ENCODE data around the gene MCCC1.

MCCC1 gene

DNA sequence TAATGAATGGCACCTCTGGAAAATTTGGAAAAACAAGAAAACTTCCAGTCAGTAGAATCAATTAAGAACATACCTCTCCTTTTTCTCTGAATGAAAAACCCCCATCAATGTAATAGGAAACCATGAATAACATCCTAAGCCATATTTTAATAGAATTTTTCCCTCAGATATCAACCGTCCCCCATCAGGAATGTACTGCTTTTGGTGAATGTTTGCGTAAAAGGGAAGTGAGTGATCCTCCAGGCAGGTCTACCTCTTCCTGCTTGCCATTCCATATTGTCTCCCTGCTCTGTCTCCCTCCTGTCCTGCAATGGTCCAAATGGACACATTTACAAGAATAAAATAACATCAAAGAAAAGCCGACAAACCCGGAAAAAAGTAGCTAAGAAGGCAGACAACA lies 32.4 kb upstream of the MCCC1 start:
- ChIA-PET CTCF (interaction anchor here (1.0 to 1.1 kb wide), 2 partner anchors 10 to 251 kb away, joined by 3 read pairs; no protein-coding TSS in a partner anchor), POLR2A (interaction anchor here (0.6 kb wide), 1 partner anchor 650 kb away, joined by 5 read pairs; no protein-coding TSS in a partner anchor)
- Histone ChIP-seq H3K27me3 (replicated peaks in 2 of 5; ENCODE audit: control insufficient read depth in 4 of 5, insufficient read depth in 5 of 5, low read length in 4 of 5) (no peaks in the 10 kb centered on the region), H3K4me3 (ENCODE audit: control insufficient read depth in 1 of 7, extremely low read depth in 1 of 7, insufficient read depth in 4 of 7, low read depth in 2 of 7, low read length in 6 of 7) (no peak overlapping the region), H3K27ac (ENCODE audit: insufficient read depth in 1 of 2, low read depth in 1 of 2, low read length in 2 of 2, poor library complexity in 1 of 2, severe bottlenecking in 2 of 2) (no peak overlapping the region), H3K9me3 (ENCODE audit: control extremely low read depth in 1 of 5, control insufficient read depth in 4 of 5, insufficient read depth in 2 of 5, low read depth in 1 of 5, low read length in 4 of 5) (peaks cover 0 to 16% (median 4%) of the 10 kb centered on the region in 5 experiments), H3K36me3 (ENCODE audit: control insufficient read depth in 4 of 4, insufficient read depth in 4 of 4, low read length in 3 of 4) (no peaks in the 10 kb centered on the region), H3K4me1 (ENCODE audit: control extremely low read depth in 1 of 4, control insufficient read depth in 4 of 4, insufficient read depth in 4 of 4, low read length in 3 of 4) (peaks cover 0 to 6% (median under 1%) of the 10 kb centered on the region in 4 experiments)
- WGBS (ENCODE audit: insufficient coverage) = 80% methylated on average over 1 of the region's 4 CpGs
- no peak for DNase-seq

DNA sequence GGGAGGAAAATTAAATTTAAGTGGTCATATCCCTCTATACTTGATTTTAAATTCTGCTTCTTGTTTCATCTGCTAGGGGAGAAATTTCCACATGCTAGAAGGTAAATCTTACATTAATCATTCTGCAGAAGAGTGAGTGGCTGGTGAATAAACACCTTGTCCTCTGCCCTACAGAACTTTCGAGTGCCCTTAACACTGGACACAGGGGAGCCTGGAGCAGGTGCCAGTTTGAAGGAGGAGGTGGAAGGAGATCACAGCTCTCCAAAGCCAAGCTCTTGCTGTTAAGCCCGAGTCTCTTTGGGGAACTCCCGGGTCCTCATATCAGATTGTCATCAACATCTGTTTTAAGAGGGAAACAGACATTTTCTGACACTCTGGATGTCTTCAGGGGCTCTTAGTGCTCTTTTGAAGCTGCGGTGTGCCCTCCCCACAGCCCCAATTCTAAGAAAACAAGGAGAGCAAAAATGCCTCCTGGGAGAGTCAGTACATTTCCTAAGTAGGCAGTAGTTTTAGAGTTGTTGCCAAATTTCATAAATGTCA lies 32.0 kb upstream of the MCCC1 start:
- WGBS (ENCODE audit: insufficient coverage) = 48% methylated on average over 4 of the region's 4 CpGs
- POLR2A ChIA-PET = interaction anchor here (0.6 kb wide), 2 partner anchors 112 to 163 kb away, joined by 3 read pairs; no protein-coding TSS in a partner anchor
- peak in 2 of 3 donors; percentile 63 to 72 for DNase-seq

DNA sequence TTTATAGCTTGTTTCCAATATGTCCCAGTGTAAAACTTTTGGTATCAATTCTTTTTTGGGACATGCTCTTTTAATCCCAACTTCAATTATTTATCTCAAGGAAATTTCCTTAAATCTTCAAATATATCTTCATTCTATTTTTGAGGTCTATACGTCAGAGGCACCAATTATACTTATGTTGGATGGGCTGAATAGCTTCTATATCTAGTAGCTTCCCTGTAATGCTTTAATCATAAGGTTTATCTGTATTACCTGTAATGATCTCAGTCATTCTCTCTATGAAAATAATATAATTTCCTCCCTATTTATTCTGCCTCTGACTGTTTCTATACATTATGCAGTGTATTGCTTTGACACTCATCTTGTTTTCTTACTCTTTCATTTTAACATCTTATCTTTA lies 29.9 kb upstream of the MCCC1 start:
- WGBS (ENCODE audit: insufficient coverage) = no CpG with 5 or more reads among the region's 1 CpG
- peaks cover 0 to 6% (median under 1%) of the 10 kb centered on the region in 4 experiments for H3K4me1 ChIP-seq (ENCODE audit: control extremely low read depth in 1 of 4, control insufficient read depth in 4 of 4, insufficient read depth in 4 of 4, low read length in 3 of 4)
- peaks cover 0 to 16% (median 4%) of the 10 kb centered on the region in 5 experiments for H3K9me3 ChIP-seq (ENCODE audit: control extremely low read depth in 1 of 5, control insufficient read depth in 4 of 5, insufficient read depth in 2 of 5, low read depth in 1 of 5, low read length in 4 of 5)
- CTCF ChIA-PET = interaction anchor here (0.8 to 1.1 kb wide), 3 partner anchors 55 to 257 kb away, joined by 3 to 5 read pairs (median 4); no protein-coding TSS in a partner anchor
- POLR2A ChIA-PET = interaction anchor here (0.7 kb wide), 1 partner anchor 61 kb away, joined by 4 read pairs; no protein-coding TSS in a partner anchor
- no peak overlapping the region for H3K27ac ChIP-seq (ENCODE audit: insufficient read depth in 1 of 2, low read depth in 1 of 2, low read length in 2 of 2, poor library complexity in 1 of 2, severe bottlenecking in 2 of 2)
- no peaks in the 10 kb centered on the region for H3K27me3 ChIP-seq (replicated peaks in 2 of 5; ENCODE audit: control insufficient read depth in 4 of 5, insufficient read depth in 5 of 5, low read length in 4 of 5)
- no peak overlapping the region for H3K4me3 ChIP-seq (ENCODE audit: control insufficient read depth in 1 of 7, extremely low read depth in 1 of 7, insufficient read depth in 4 of 7, low read depth in 2 of 7, low read length in 6 of 7)
- H3K36me3 ChIP-seq (ENCODE audit: control insufficient read depth in 4 of 4, insufficient read depth in 4 of 4, low read length in 3 of 4) = no peaks in the 10 kb centered on the region
- peak in 2 of 3 donors; percentile 45 to 54 for DNase-seq

More for the DNA sequence above, 32.0 kb upstream of the MCCC1 start:
- H3K9me3 ChIP-seq (ENCODE audit: control extremely low read depth in 1 of 5, control insufficient read depth in 4 of 5, insufficient read depth in 2 of 5, low read depth in 1 of 5, low read length in 4 of 5) = peaks cover 0 to 16% (median 4%) of the 10 kb centered on the region in 5 experiments
- H3K27ac ChIP-seq (ENCODE audit: insufficient read depth in 1 of 2, low read depth in 1 of 2, low read length in 2 of 2, poor library complexity in 1 of 2, severe bottlenecking in 2 of 2) = no peak overlapping the region
- H3K4me1 ChIP-seq (ENCODE audit: control extremely low read depth in 1 of 4, control insufficient read depth in 4 of 4, insufficient read depth in 4 of 4, low read length in 3 of 4) = peaks cover 0 to 6% (median under 1%) of the 10 kb centered on the region in 4 experiments
- H3K4me3 ChIP-seq (ENCODE audit: control insufficient read depth in 1 of 7, extremely low read depth in 1 of 7, insufficient read depth in 4 of 7, low read depth in 2 of 7, low read length in 6 of 7) = no peak overlapping the region
- CTCF ChIA-PET = interaction anchor here (1.0 kb wide), 1 partner anchor 9 kb away, joined by 3 read pairs; no protein-coding TSS in a partner anchor
- H3K27me3 ChIP-seq (replicated peaks in 2 of 5; ENCODE audit: control insufficient read depth in 4 of 5, insufficient read depth in 5 of 5, low read length in 4 of 5) = no peaks in the 10 kb centered on the region
- H3K36me3 ChIP-seq (ENCODE audit: control insufficient read depth in 4 of 4, insufficient read depth in 4 of 4, low read length in 3 of 4) = no peaks in the 10 kb centered on the region

DNA sequence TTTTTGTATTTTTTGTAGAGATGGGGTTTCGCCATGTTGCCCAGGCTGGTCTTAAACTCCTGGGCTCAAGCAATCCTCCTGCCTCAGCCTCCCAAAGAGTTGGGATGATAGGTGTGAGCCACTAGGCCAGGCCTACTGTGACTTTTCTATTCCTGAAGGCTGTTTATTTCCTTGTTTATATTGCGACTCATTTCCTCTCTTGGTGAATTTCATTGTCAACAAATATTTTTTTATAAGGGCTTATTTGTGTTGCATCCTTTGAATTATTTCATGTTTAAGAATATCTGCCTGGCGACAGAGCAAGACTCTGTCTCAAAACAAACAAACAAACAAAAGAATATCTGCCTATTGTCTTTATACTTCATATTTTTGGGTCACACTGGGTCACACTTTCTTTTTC lies 29.4 kb upstream of the MCCC1 start:
- Histone ChIP-seq H3K36me3 (ENCODE audit: control insufficient read depth in 4 of 4, insufficient read depth in 4 of 4, low read length in 3 of 4) (no peaks in the 10 kb centered on the region), H3K4me3 (ENCODE audit: control insufficient read depth in 1 of 7, extremely low read depth in 1 of 7, insufficient read depth in 4 of 7, low read depth in 2 of 7, low read length in 6 of 7) (no peak overlapping the region), H3K4me1 (ENCODE audit: control extremely low read depth in 1 of 4, control insufficient read depth in 4 of 4, insufficient read depth in 4 of 4, low read length in 3 of 4) (peaks cover 0 to 6% (median under 1%) of the 10 kb centered on the region in 4 experiments), H3K27ac (ENCODE audit: insufficient read depth in 1 of 2, low read depth in 1 of 2, low read length in 2 of 2, poor library complexity in 1 of 2, severe bottlenecking in 2 of 2) (no peak overlapping the region), H3K27me3 (replicated peaks in 2 of 5; ENCODE audit: control insufficient read depth in 4 of 5, insufficient read depth in 5 of 5, low read length in 4 of 5) (no peaks in the 10 kb centered on the region), H3K9me3 (ENCODE audit: control extremely low read depth in 1 of 5, control insufficient read depth in 4 of 5, insufficient read depth in 2 of 5, low read depth in 1 of 5, low read length in 4 of 5) (peaks cover 0 to 16% (median 4%) of the 10 kb centered on the region in 5 experiments)
- DNase-seq = no peak
- ChIA-PET POLR2A (interaction anchor here (0.7 kb wide), 1 partner anchor 9 kb away, joined by 10 read pairs; no protein-coding TSS in a partner anchor), CTCF (interaction anchor here (0.8 to 1.1 kb wide), 3 partner anchors 55 to 258 kb away, joined by 3 to 5 read pairs (median 4); no protein-coding TSS in a partner anchor)
- WGBS (ENCODE audit: insufficient coverage) = no CpG with 5 or more reads among the region's 3 CpGs

DNA sequence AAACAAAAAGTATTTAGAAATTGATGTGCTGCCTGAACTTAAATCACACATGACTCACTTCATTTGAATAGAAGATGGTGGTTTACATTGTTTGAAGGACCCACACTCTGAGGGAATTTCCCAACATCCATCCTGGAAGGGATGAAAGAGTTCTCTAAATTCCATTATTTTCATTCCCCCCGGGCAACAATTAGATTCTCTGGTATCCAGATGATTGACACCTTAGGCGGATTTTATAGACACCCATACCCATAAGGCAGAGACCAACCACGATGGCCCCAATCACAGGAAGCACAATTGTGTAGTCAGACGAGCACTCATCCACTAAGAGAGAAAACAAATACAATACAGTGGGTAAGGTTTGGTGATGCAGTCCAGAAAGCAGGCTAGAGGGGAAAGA lies 24.6 kb upstream of the MCCC1 start:
- peaks cover 0 to 6% (median 0%) of the 10 kb centered on the region in 5 experiments for H3K9me3 ChIP-seq (ENCODE audit: control extremely low read depth in 1 of 5, control insufficient read depth in 4 of 5, insufficient read depth in 2 of 5, low read depth in 1 of 5, low read length in 4 of 5)
- POLR2A ChIA-PET = no interaction called here
- WGBS (ENCODE audit: insufficient coverage) = no CpG with 5 or more reads among the region's 4 CpGs
- DNase-seq = no peak
- no peaks in the 10 kb centered on the region for H3K36me3 ChIP-seq (ENCODE audit: control insufficient read depth in 4 of 4, insufficient read depth in 4 of 4, low read length in 3 of 4)
- no peaks in the 10 kb centered on the region for H3K27me3 ChIP-seq (replicated peaks in 2 of 5; ENCODE audit: control insufficient read depth in 4 of 5, insufficient read depth in 5 of 5, low read length in 4 of 5)
- no peaks in the 10 kb centered on the region for H3K4me1 ChIP-seq (ENCODE audit: control extremely low read depth in 1 of 4, control insufficient read depth in 4 of 4, insufficient read depth in 4 of 4, low read length in 3 of 4)
- H3K27ac ChIP-seq (ENCODE audit: insufficient read depth in 1 of 2, low read depth in 1 of 2, low read length in 2 of 2, poor library complexity in 1 of 2, severe bottlenecking in 2 of 2) = no peak overlapping the region
- CTCF ChIA-PET = interaction anchor here (0.6 to 5.7 kb wide), 11 partner anchors 11 to 642 kb away, joined by 3 to 66 read pairs (median 5); partner anchors contain the start of gene LAMP3
- H3K4me3 ChIP-seq (ENCODE audit: control insufficient read depth in 1 of 7, extremely low read depth in 1 of 7, insufficient read depth in 4 of 7, low read depth in 2 of 7, low read length in 6 of 7) = no peak overlapping the region

DNA sequence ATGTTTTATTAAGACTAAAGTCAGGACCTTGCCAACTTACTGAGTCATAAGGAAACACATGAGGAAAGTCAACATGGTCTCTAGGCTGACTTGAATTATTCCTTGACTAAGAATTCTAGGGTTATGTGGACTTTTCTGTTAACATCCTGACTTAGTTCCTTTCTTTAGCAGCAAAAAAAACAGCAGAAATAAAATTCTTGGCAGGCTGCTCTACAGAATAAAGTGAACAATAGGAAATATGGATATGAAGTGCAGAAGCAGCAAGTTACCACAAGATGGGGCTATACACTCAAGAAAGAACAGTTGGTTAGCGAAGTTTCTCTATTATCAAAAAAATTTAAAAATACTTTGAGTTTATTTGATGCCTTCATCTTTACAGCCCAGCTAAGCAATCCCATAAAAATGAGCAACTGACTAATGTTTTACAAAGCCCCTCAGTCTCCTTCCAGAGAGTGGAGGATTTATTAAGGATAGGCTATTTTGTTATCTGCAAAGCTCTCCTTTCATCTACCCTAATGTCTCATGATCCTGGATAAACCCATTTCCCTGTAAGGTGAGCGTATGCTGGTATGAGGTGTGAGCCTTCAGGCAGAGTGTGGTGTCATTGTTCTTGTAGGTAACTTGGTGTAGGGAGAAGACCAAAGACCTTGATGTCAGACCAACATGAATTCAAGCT lies 23.1 kb upstream of the MCCC1 start:
- Histone ChIP-seq H3K27ac (ENCODE audit: insufficient read depth in 1 of 2, low read depth in 1 of 2, low read length in 2 of 2, poor library complexity in 1 of 2, severe bottlenecking in 2 of 2) (no peak overlapping the region), H3K9me3 (ENCODE audit: control extremely low read depth in 1 of 5, control insufficient read depth in 4 of 5, insufficient read depth in 2 of 5, low read depth in 1 of 5, low read length in 4 of 5) (no peaks in the 10 kb centered on the region), H3K4me3 (ENCODE audit: control insufficient read depth in 1 of 7, extremely low read depth in 1 of 7, insufficient read depth in 4 of 7, low read depth in 2 of 7, low read length in 6 of 7) (no peak overlapping the region), H3K27me3 (replicated peaks in 2 of 5; ENCODE audit: control insufficient read depth in 4 of 5, insufficient read depth in 5 of 5, low read length in 4 of 5) (no peaks in the 10 kb centered on the region), H3K36me3 (ENCODE audit: control insufficient read depth in 4 of 4, insufficient read depth in 4 of 4, low read length in 3 of 4) (no peaks in the 10 kb centered on the region), H3K4me1 (ENCODE audit: control extremely low read depth in 1 of 4, control insufficient read depth in 4 of 4, insufficient read depth in 4 of 4, low read length in 3 of 4) (no peaks in the 10 kb centered on the region)
- CTCF ChIA-PET = interaction anchor here (0.6 to 5.7 kb wide), 17 partner anchors 9 to 328 kb away, joined by 3 to 66 read pairs (median 4); partner anchors contain the start of gene LAMP3
- peak; percentile 58 to 82 (median 75) for DNase-seq
- 100% methylated on average over 1 of the region's 2 CpGs for WGBS (ENCODE audit: insufficient coverage)
- POLR2A ChIA-PET = no interaction called here
